HepG2 (cell line): Measurements from ENCODE around the gene TSACC. TPM values are rescaled to one million over a fixed set of nuclear protein-coding genes. Genes with fewer than 3 reads are reported as not detected.

Experiments used
- ARNTL ChIP-seq: sonication (generic); formaldehyde crosslinking; IDR thresholded peaks from 2 replicates; pipeline ENCODE4 v1.4.0; 2020; ENCODE audit warnings: mild to moderate bottlenecking, missing genetic modification reagents
- EEA1 ChIP-seq: sonication (generic); formaldehyde crosslinking; IDR thresholded peaks from 2 replicates; pipeline ENCODE4 v1.5.1; 2020; ENCODE audit warnings: mild to moderate bottlenecking, missing genetic modification reagents, borderline replicate concordance
- ESRRA ChIP-seq: sonication (generic); formaldehyde crosslinking; IDR thresholded peaks from 2 replicates; pipeline ENCODE4 v1.5.1; 2020; ENCODE audit warnings: mild to moderate bottlenecking, low read depth, missing genetic modification reagents
- FOXO1 ChIP-seq: sonication (generic); formaldehyde crosslinking; IDR thresholded peaks from 2 replicates; pipeline ENCODE4 v1.4.0; 2020; ENCODE audit warnings: missing genetic modification reagents
- GABPB1 ChIP-seq: IDR thresholded peaks from 2 replicates; pipeline ENCODE4 v1.6.1; 2016; ENCODE audit warnings: mild to moderate bottlenecking, missing genetic modification reagents, moderate library complexity, missing compliant biosample characterization
- KDM3A ChIP-seq: IDR thresholded peaks from 2 replicates; pipeline ENCODE4 v1.6.1; 2018; ENCODE audit warnings: low read depth, missing compliant biosample characterization
- LCORL ChIP-seq, 2 experiments: fragments of 450-650 bp in 1 of 2; sonication (generic) in 1 of 2; formaldehyde crosslinking in 1 of 2; IDR thresholded peaks; 2 replicates each; pipeline versions ENCODE4 v1.5.0 to v1.6.1; 2017 to 2020; ENCODE audit warnings: antibody characterized with exemption in 1 of 2, missing genetic modification reagents in 1 of 2
- MED13 ChIP-seq: sonication (generic); formaldehyde crosslinking; IDR thresholded peaks from 2 replicates; pipeline ENCODE4 v1.5.0; 2020; ENCODE audit warnings: missing genetic modification reagents
- MEF2D ChIP-seq: sonication (generic); formaldehyde crosslinking; IDR thresholded peaks from 2 replicates; pipeline ENCODE4 v1.5.1; 2020; ENCODE audit warnings: mild to moderate bottlenecking, missing genetic modification reagents
- NR2F6 ChIP-seq, 2 experiments: IDR thresholded peaks; 2 replicates each; pipeline ENCODE4 v1.6.1; 2016; ENCODE audit warnings: antibody characterized with exemption in 1 of 2, mild to moderate bottlenecking in 1 of 2
- PITX1 ChIP-seq: sonication (generic); formaldehyde crosslinking; IDR thresholded peaks from 2 replicates; pipeline ENCODE4 v1.5.1; 2020; ENCODE audit warnings: mild to moderate bottlenecking, missing genetic modification reagents
- RAD21 ChIP-seq: fragments of 450-650 bp; formaldehyde crosslinking; IDR thresholded peaks from 2 replicates; pipeline ENCODE4 v1.5.0; 2020; ENCODE audit warnings: mild to moderate bottlenecking
- RXRA ChIP-seq: sonication (generic); formaldehyde crosslinking; IDR thresholded peaks from 2 replicates; pipeline ENCODE4 v1.5.1; 2020; ENCODE audit warnings: missing genetic modification reagents
- SAFB2 ChIP-seq: sonication (generic); formaldehyde crosslinking; IDR thresholded peaks from 2 replicates; pipeline ENCODE4 v1.5.1; 2020; ENCODE audit warnings: missing genetic modification reagents, low read depth, mild to moderate bottlenecking, borderline replicate concordance
- SALL2 ChIP-seq: sonication (generic); formaldehyde crosslinking; IDR thresholded peaks from 2 replicates; pipeline ENCODE4 v1.8.1; 2023; ENCODE audit warnings: mild to moderate bottlenecking, missing genetic modification reagents, inconsistent platforms
- TRIM24 ChIP-seq: sonication (generic); formaldehyde crosslinking; IDR thresholded peaks from 2 replicates; pipeline ENCODE4 v1.8.0; 2022; ENCODE audit warnings: mild to moderate bottlenecking, missing genetic modification reagents
- ZBTB7A ChIP-seq: sonication (generic); formaldehyde crosslinking; IDR thresholded peaks from 2 replicates; pipeline ENCODE4 v1.8.0; 2022; ENCODE audit warnings: mild to moderate bottlenecking, missing genetic modification reagents
- ZC3H13 ChIP-seq: sonication (generic); formaldehyde crosslinking; IDR thresholded peaks from 2 replicates; pipeline ENCODE4 v1.8.1; 2023; ENCODE audit warnings: mild to moderate bottlenecking, missing genetic modification reagents, moderate library complexity
- ZNF136 ChIP-seq: sonication (generic); formaldehyde crosslinking; IDR thresholded peaks from 2 replicates; pipeline ENCODE4 v1.8.1; 2022; ENCODE audit warnings: low read depth, mild to moderate bottlenecking, moderate library complexity, missing genetic modification reagents
- ZNF160 ChIP-seq: sonication (generic); formaldehyde crosslinking; IDR thresholded peaks from 2 replicates; pipeline ENCODE4 v1.8.0; 2022; ENCODE audit warnings: mild to moderate bottlenecking, inconsistent platforms, missing genetic modification reagents
- ZNF317 ChIP-seq: sonication (generic); formaldehyde crosslinking; IDR thresholded peaks from 2 replicates; pipeline ENCODE4 v1.5.0; 2020; ENCODE audit warnings: mild to moderate bottlenecking, missing genetic modification reagents
- ZNF792 ChIP-seq: IDR thresholded peaks from 2 replicates; pipeline ENCODE4 v1.6.1; 2016
- polyA plus RNA-seq, 8 experiments: library from polyadenylated mRNA; depleted of rRNA in 3 of 8; stranded (reverse) in 7 of 8; unstranded in 1 of 8; fragments of >200 nt; fragmentation: Illumina TruSeq in 4 of 8; extraction: Trizol in 4 of 8; gene quantifications; 2 replicates each; pipeline versions ENCODE4 v1.2.1 to v1.2.3, GENCODE V29; 2011 to 2016; ENCODE audit warnings: low read depth in 4 of 8, missing spikeins in 1 of 8, mixed read lengths in 1 of 8; ENCODE audit not compliant: insufficient read depth in 1 of 8
- total RNA-seq, 5 experiments: library from RNA; depleted of rRNA; stranded (reverse); fragments of >200 nt; fragmentation: Illumina TruSeq; extraction: Trizol; gene quantifications; 2 replicates each; pipeline ENCODE4 v1.2.3, GENCODE V29; 2016; ENCODE audit warnings: low read depth in 1 of 5
- TF ChIP-seq, protein P1 (sequence below): IDR thresholded peaks from 2 replicates; pipeline ENCODE4 v1.6.1; 2016; ENCODE audit warnings: low read depth, borderline replicate concordance
- TF ChIP-seq, protein P2 (sequence below): sonication (generic); formaldehyde crosslinking; IDR thresholded peaks from 2 replicates; pipeline ENCODE4 v1.5.1; 2020; ENCODE audit warnings: missing genetic modification reagents, mild to moderate bottlenecking, borderline replicate concordance
- TF ChIP-seq, protein P3 (sequence below): sonication (generic); formaldehyde crosslinking; IDR thresholded peaks from 2 replicates; pipeline ENCODE4 v1.4.0; 2020; ENCODE audit warnings: mild to moderate bottlenecking, missing genetic modification reagents
- TF ChIP-seq, protein P4 (sequence below): IDR thresholded peaks from 2 replicates; pipeline ENCODE4 v1.6.1; 2016; ENCODE audit warnings: mild to moderate bottlenecking

Gene TSACC
- total and polyA plus RNA-seq, 2 of the 13 experiments (the other 11 are each of a cell fraction or from before 2014, with no cell fraction given): 1.5 to 2.6 TPM

- TF ChIP-seq, protein P1, sequence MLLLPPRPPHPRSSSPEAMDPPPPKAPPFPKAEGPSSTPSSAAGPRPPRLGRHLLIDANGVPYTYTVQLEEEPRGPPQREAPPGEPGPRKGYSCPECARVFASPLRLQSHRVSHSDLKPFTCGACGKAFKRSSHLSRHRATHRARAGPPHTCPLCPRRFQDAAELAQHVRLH (CRISPR knock-in tag): peak; percentile 85; the same call in 1 of the 2 replicates
- TF ChIP-seq FOXO1 (0 out of 2 replicates have a peak, but pooled peaks have one; percentile 41), RXRA (0 out of 2 replicates have a peak, but pooled peaks have one; percentile 32), MEF2D (CRISPR knock-in tag) (0 out of 2 replicates have a peak, but pooled peaks have one; percentile 46), ZNF317 (CRISPR knock-in tag) (0 out of 2 replicates have a peak, but pooled peaks have one; percentile 34), SALL2 (CRISPR knock-in tag) (peak; percentile 59; the same call in 1 of the 2 replicates), ZNF136 (CRISPR knock-in tag) (no peak), SAFB2 (CRISPR knock-in tag) (0 out of 2 replicates have a peak, but pooled peaks have one; percentile 42), LCORL (IDR thresholded peaks at IDR 0.05) (no peak), LCORL (CRISPR knock-in tag; IDR thresholded peaks at IDR 0.05) (peak; percentile 78), ZNF792 (CRISPR knock-in tag) (peak; percentile 63), KDM3A (CRISPR knock-in tag) (peak; percentile 50; the same call in 1 of the 2 replicates), ESRRA (CRISPR knock-in tag) (peak; percentile 74; the same call in 1 of the 2 replicates), RAD21 (peak; percentile 93), ARNTL (CRISPR knock-in tag) (no peak), TRIM24 (CRISPR knock-in tag) (no peak), NR2F6 (IDR thresholded peaks at IDR 0.05) (no peak), NR2F6 (CRISPR knock-in tag; IDR thresholded peaks at IDR 0.05) (peak; percentile 68; the same call in 1 of the 2 replicates), GABPB1 (CRISPR knock-in tag) (peak; percentile 52; the same call in 1 of the 2 replicates), ZNF160 (0 out of 2 replicates have a peak, but pooled peaks have one; percentile 51), ZBTB7A (0 out of 2 replicates have a peak, but pooled peaks have one; percentile 73), MED13 (no peak), PITX1 (CRISPR knock-in tag) (peak; percentile 79; the same call in 1 of the 2 replicates), EEA1 (CRISPR knock-in tag) (0 out of 2 replicates have a peak, but pooled peaks have one; percentile 76), ZC3H13 (CRISPR knock-in tag) (no peak)
- TF ChIP-seq, protein P2, sequence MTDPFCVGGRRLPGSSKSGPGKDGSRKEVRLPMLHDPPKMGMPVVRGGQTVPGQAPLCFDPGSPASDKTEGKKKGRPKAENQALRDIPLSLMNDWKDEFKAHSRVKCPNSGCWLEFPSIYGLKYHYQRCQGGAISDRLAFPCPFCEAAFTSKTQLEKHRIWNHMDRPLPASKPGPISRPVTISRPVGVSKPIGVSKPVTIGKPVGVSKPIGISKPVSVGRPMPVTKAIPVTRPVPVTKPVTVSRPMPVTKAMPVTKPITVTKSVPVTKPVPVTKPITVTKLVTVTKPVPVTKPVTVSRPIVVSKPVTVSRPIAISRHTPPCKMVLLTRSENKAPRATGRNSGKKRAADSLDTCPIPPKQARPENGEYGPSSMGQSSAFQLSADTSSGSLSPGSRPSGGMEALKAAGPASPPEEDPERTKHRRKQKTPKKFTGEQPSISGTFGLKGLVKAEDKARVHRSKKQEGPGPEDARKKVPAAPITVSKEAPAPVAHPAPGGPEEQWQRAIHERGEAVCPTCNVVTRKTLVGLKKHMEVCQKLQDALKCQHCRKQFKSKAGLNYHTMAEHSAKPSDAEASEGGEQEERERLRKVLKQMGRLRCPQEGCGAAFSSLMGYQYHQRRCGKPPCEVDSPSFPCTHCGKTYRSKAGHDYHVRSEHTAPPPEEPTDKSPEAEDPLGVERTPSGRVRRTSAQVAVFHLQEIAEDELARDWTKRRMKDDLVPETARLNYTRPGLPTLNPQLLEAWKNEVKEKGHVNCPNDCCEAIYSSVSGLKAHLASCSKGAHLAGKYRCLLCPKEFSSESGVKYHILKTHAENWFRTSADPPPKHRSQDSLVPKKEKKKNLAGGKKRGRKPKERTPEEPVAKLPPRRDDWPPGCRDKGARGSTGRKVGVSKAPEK (CRISPR knock-in tag): 0 out of 2 replicates have a peak, but pooled peaks have one; percentile 85
- TF ChIP-seq, protein P3, sequence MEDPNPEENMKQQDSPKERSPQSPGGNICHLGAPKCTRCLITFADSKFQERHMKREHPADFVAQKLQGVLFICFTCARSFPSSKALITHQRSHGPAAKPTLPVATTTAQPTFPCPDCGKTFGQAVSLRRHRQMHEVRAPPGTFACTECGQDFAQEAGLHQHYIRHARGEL: 0 out of 2 replicates have a peak, but pooled peaks have one; percentile 31
- TF ChIP-seq, protein P4, sequence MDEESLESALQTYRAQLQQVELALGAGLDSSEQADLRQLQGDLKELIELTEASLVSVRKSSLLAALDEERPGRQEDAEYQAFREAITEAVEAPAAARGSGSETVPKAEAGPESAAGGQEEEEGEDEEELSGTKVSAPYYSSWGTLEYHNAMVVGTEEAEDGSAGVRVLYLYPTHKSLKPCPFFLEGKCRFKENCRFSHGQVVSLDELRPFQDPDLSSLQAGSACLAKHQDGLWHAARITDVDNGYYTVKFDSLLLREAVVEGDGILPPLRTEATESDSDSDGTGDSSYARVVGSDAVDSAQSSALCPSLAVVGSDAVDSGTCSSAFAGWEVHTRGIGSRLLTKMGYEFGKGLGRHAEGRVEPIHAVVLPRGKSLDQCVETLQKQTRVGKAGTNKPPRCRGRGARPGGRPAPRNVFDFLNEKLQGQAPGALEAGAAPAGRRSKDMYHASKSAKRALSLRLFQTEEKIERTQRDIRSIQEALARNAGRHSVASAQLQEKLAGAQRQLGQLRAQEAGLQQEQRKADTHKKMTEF: peak; percentile 58; the same call in 1 of the 2 replicates
Observed at GRCh38 chr1:156356875-156357534, 18.7 kb downstream of the TSACC start (continued).
